KOPT-K1 (cell line): ENCODE measurements around the gene CD48.
A peak's percentile ranks its signal among the peaks of the same experiment; 100 is the strongest.

ENCODE experiments used
- H3K27ac ChIP-seq: fragments of 200-600 bp; sonication (generic); 2 replicates; pipeline ENCODE4 v1.5.1; 2016; ENCODE audit warnings: antibody characterized with exemption, mild to moderate bottlenecking, low read depth, low read length; ENCODE audit not compliant: poor library complexity, severe bottlenecking
- H3K36me3 ChIP-seq: fragments of 200-600 bp; sonication (generic); 2 replicates; pipeline ENCODE4 v1.5.1; 2017; ENCODE audit warnings: antibody characterized with exemption, mild to moderate bottlenecking, low read length, moderate library complexity; ENCODE audit not compliant: insufficient read depth
- H3K9me3 ChIP-seq: fragments of 200-600 bp; sonication (generic); 2 replicates; pipeline ENCODE4 v1.5.1; 2017; ENCODE audit warnings: antibody characterized with exemption, low read length, mild to moderate bottlenecking; ENCODE audit not compliant: insufficient read depth, poor library complexity, severe bottlenecking

Gene CD48

DNA sequence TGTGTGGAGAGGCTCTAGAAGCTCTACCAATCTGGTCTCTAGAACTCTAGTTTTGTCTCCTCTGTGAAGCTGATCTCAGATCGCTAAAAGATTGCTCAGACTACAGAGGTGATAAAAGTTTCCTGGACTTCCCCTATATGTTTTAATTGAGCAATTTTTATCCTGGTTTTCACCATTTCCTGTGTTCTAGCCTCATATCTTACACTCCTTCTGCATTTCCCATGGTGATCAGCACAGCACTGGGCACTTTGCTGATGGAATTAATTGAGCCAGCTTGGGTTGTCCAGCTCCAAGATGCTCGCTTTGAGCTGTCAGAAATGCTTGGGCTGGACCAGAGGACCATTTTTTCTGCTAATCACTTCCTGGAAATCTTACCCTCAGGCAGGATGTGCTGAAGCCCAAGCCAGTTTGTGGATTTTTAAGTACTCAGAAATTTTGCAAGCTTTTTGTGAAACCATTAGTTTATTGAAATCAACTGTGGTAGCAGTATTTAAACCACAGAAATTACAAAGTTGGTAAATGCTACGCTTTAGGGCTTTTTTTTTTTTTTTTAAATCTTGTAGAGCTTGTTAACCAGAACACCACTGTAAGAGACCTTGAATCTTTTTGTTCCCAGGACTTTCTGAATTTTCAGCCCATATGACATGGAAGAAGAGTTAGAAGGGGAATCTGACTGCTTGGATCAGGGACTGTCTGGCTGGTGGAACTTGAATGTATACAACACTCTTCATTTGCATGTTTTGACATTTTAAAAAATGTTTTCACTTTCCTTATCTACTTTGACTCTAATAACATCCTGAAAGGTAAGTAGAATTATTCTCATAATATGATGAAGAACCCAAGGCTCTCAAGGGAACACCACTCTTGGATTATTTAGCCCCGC, 28.4 kb downstream of the CD48 start:
- peaks cover 23% of the 10 kb centered on the region for H3K9me3 ChIP-seq
- peak overlapping the region; percentile 60 for H3K27ac ChIP-seq
- peaks cover 87% of the 10 kb centered on the region for H3K36me3 ChIP-seq

DNA sequence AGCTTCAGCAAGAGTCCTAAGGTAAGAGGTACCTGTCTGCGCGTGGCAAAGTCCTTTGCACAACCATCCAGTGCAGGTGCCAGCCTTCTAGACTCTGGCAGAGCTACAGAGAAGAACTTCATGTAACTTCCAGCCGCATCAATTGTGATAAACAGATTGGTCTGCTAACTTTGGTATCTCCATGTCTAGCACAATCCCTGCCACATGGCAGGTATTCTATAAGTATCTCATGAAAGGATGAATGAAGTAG, 29.8 kb downstream of the CD48 start:
- Histone ChIP-seq H3K9me3 (peaks cover 9% of the 10 kb centered on the region), H3K27ac (peak overlapping the region; percentile 18), H3K36me3 (peaks cover 89% of the 10 kb centered on the region)

DNA sequence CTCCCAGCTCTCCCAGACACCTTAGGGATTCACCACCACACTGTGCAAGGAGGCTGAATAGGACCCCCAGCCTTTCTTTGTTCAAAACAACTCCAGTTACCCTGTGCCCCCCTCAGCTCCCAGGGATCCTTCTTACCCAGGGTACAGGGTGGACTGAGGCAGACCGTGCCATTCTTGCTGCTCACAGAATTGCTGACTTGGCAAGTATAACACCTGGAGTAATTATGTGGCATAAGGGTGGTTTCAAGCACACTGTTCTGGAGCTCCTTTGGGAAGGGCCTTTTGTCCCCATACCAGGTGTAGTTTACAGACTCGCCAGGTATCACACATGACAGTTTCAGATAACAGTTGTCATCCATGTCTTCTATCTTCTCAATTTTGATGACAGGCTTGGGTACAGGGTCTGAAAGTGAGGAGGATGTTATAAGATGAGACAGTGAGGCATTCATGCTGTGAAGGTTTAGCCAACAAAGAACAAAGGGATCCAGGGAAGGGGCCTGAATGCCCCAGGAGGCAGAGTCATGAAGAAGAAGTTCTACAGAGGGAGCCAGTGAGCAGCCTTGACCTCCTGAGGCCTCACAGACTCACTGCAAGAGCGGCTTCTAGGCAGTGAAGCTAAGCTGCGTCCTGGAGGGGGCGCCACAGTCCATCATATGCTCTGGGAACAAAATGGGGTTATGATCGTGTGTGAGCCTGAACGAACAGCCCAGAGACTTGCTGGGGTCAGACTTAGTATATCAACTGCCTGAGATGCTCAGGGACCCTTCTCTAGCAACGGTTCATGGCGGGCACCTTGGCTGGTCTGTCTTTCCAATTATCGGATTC, 30.3 kb downstream of the CD48 start:
- Histone ChIP-seq H3K27ac (peak overlapping the region; percentile 18), H3K36me3 (peaks cover 85% of the 10 kb centered on the region)

DNA sequence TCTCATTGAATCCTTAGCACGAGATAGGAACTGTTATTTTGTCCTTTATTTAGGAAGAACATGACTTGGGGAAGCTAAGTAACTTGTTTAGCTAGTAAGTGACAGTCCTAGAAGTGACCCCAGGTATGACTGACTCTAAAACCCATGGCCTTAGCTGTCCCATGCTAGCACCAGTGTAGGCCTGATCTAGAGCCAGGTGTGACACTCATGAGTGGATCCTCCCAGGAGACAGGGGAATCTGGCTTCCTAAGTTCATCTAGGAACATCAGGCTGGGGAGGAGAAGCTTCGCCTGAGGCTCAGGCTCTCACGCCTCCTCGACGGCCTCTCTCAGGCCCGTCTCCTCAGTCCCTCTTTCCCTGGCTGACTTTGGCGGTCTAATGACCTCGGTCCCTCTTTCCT, 31.2 kb downstream of the CD48 start:
- Histone ChIP-seq H3K9me3 (no peaks in the 10 kb centered on the region), H3K36me3 (peaks cover 77% of the 10 kb centered on the region), H3K27ac (peak overlapping the region; percentile 18)

More for the DNA sequence above, 30.3 kb downstream of the CD48 start:
- H3K9me3 ChIP-seq = peaks cover 3% of the 10 kb centered on the region

DNA sequence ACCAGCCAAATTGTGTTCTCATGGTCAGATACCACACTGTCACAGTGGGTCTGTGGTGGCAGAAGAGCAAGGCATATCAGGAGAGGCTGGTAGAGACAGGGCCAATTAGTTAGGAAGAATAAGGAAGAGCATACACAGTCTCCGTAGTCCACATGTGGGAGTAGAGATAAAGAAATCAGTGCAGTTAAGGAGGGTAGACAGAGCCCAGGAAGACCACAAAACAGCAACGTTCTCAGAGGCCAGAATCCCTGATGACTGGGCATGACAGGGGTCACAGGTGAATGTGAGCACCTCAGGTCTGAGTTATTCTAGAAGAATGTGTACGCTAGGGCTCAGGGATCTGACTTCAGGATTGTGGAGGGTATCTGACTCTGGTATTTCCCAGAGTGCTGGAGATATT, 31.7 kb downstream of the CD48 start:
- H3K9me3 ChIP-seq = no peaks in the 10 kb centered on the region
- H3K27ac ChIP-seq = no peak overlapping the region
- H3K36me3 ChIP-seq = peaks cover 73% of the 10 kb centered on the region

GRCh38 chr1:160676869-160677597, 34.6 kb downstream of the CD48 start:
- no peaks in the 10 kb centered on the region for H3K9me3 ChIP-seq
- peaks cover 54% of the 10 kb centered on the region for H3K36me3 ChIP-seq
- no peak overlapping the region for H3K27ac ChIP-seq

DNA sequence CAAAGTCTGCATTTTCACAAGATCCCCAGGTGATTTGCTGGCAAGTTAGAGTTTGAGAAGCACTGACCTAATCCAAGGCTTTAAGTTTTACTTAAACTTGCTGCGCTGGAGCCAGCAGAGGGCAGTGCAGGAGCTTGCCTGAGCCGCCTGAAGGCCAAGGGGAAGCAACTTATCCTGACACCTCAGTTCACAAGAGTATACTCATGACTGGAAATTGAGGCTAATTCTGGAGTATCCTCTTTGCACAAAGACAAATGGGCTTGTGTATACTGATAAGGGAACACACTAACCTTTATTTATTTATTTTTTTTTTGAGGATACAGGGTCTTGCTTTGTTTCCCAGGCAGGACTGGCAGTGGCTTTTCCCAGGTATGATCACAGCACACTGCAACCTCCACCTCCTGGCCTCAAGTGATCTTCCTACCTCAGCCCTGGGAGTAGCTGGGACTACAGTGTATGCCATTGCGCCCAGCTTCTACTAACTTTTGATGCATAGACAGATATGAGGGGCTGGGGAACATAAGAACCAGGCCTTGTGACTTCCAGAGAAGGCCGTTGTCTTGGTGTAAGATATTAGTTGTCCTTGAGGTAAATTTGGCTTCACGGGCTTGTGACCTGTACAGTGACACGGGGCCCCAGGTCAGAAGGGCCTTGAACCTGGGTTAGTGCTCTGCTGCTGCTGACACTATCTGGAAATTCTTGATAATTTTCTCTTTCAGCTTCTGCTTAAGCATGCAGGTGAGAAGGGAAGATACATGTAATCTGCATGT, 35.8 kb downstream of the CD48 start:
- H3K36me3 ChIP-seq = peaks cover 42% of the 10 kb centered on the region
- H3K27ac ChIP-seq = peak overlapping the region; percentile 58
- H3K9me3 ChIP-seq = no peaks in the 10 kb centered on the region

DNA sequence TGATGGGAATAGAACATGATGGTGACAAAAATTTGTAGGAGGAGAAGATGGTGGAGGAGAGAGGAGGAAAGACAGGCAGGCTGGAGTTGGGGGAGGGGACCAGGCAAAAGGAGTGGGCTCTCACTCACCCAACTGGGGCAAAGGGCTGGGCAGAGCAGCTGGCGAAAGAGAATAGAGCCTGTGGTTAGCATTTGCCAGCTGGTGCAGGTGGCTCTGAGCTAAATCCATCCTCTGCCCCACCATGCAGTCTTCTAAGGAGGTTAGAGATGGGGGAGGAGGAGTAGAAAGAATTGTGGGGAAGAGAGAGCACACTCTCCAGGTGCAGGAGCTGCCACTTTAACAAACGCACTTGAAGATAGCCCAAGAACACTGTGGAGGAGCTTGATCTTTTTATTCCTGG, 37.2 kb downstream of the CD48 start:
- H3K27ac ChIP-seq = peak overlapping the region; percentile 58

DNA sequence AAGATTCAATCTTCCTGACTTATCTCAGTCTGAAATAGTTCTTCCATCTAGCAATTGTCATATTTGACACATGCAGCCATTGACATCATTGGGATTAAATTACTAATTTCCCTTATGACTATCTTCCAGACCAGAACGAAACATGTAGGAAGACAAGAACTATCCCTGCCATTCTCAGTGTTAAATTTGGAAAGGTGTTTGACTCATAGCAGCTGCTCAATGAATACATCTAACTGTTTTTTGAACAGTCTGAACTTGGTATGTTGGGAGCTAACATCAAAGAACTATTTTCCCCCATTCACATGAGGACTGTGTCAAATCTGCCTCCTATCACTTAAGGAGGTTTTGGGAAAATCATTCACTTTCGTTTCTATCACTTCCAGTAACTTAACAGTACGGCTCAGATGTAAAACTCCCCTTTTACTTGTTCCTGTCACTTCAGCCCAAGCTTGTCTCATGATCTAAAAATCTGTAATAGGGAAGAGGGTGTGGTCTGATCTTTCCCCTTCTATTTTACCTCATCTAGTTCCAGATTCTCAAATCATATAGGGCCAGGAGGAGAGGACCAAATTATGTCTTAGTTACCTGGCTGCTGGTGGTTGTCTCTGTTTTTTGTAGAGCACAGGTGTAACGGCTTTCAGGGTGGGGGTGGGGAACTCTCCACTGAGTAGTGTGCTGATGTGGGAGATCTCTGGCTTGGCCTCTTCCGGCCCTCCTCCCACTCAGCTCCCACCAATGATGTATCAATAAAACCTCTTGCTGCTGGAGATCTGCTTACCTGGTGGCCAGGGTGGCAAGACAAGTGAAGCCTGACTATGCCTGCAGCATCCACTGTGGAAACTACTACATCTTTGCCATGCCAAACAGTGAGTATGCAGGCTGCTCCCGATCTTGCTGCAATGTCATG, 38.6 kb downstream of the CD48 start:
- H3K27ac ChIP-seq = peak overlapping the region; percentile 58
- peaks cover 14% of the 10 kb centered on the region for H3K36me3 ChIP-seq
- peaks cover 9% of the 10 kb centered on the region for H3K9me3 ChIP-seq

More for the DNA sequence above, 37.2 kb downstream of the CD48 start:
- Histone ChIP-seq H3K9me3 (peaks cover under 1% of the 10 kb centered on the region), H3K36me3 (peaks cover 28% of the 10 kb centered on the region)

- Histone ChIP-seq H3K9me3 (peaks cover 9% of the 10 kb centered on the region), H3K27ac (no peak overlapping the region), H3K36me3 (peaks cover 2% of the 10 kb centered on the region; the same call in 1 of the 2 replicates)
These were observed 39.8 kb downstream of the CD48 start for GRCh38 chr1:160671603-160672517.

GRCh38 chr1:160670701-160671100, 40.9 kb downstream of the CD48 start:
- no peak overlapping the region for H3K27ac ChIP-seq
- H3K36me3 ChIP-seq = no peaks in the 10 kb centered on the region

DNA sequence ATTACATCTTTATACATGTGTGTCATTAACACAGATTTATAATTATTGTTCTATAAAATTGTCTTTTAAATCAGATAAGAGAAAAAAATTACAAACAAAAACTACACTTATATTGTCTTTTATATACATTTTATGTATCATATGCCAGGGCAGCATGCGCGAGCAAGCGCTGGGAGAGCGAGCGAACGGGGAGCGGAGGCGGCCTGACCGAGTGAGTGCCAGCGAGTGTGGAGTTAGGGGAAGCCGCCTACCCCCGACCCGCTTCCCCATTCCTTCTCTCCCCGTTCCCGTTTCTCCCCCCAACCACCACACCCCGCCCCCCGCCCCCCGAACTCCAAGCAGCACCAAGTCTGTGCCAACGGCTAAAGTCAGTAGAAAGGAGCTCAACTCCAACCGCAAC, 41.8 kb downstream of the CD48 start:
- Histone ChIP-seq H3K9me3 (peaks cover 9% of the 10 kb centered on the region), H3K27ac (no peak overlapping the region), H3K36me3 (no peaks in the 10 kb centered on the region)

More at GRCh38 chr1:160670701-160671100, 40.9 kb downstream of the CD48 start:
- peaks cover 9% of the 10 kb centered on the region for H3K9me3 ChIP-seq

DNA sequence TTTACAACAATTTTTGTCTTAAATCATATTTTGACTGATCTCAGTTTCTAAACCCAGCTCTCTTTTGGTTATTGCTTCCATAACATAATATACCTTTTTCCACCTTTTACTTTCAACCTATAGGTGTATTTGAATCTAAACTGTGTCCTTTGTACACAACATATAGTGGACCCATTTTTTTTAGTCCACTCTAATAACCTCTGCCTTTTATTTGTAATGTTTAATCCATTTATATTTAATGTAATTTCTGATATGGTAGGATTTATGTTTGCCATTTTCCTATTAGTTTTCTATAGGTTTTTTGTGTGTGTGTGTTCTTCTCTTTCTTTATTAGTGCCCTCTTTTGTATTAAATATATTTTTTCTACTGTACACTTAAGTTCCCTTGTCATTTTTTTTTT, 42.3 kb downstream of the CD48 start:
- no peak overlapping the region for H3K27ac ChIP-seq
- no peaks in the 10 kb centered on the region for H3K36me3 ChIP-seq
- H3K9me3 ChIP-seq = peaks cover 9% of the 10 kb centered on the region
